Sigmoid colon (tissue), 7 donors: ENCODE data around the gene JAKMIP1. TPM values are rescaled to one million over a fixed set of nuclear protein-coding genes. Genes with fewer than 3 reads are reported as not detected.

Source experiments
- DNase-seq: peaks from one replicate; pipeline ENCODE4 v3.0.0-alpha.2; 2019
- H3K27ac ChIP-seq, 4 donors: fragments of 200-600 bp; sonication (generic); one replicate each; pipeline ENCODE4 v1.5.1; 2016 to 2019; ENCODE audit warnings: mild to moderate bottlenecking in 1 of 4
- H3K27me3 ChIP-seq, 3 donors: fragments of 200-600 bp; sonication (generic); one replicate each; pipeline ENCODE4 v1.5.1; 2019; ENCODE audit warnings: mild to moderate bottlenecking in 1 of 3
- H3K36me3 ChIP-seq, 4 donors: fragments of 200-600 bp; sonication (generic); one replicate each; pipeline ENCODE4 v1.5.1; 2016 to 2019
- H3K4me1 ChIP-seq, 4 donors: fragments of 200-600 bp; sonication (generic); one replicate each; pipeline ENCODE4 v1.5.1; 2017 to 2019
- H3K4me3 ChIP-seq, 4 donors: fragments of 200-600 bp; sonication (generic); one replicate each; pipeline ENCODE4 v1.5.1; 2017 to 2019; ENCODE audit warnings: mild to moderate bottlenecking in 2 of 4, moderate library complexity in 1 of 4
- H3K9me3 ChIP-seq, 4 donors: fragments of 200-600 bp in 3 of 4; sonication (generic) in 3 of 4; one replicate each; pipeline versions ENCODE4 v1.5.1 to v1.6.1; 2013 to 2019
- EP300 ChIP-seq, 4 donors: sonication (generic); formaldehyde crosslinking; IDR thresholded peaks; one replicate each; pipeline ENCODE4 v1.6.1; 2017; ENCODE audit warnings: antibody characterized with exemption in 4 of 4
- POLR2A ChIP-seq, 2 donors: fragments of 450-650 bp; IDR thresholded peaks; one replicate each; pipeline ENCODE4 v1.6.1; 2016; ENCODE audit warnings: antibody characterized with exemption in 2 of 2, mild to moderate bottlenecking in 2 of 2, moderate library complexity in 2 of 2
- POLR2AphosphoS5 ChIP-seq, 4 donors: sonication (generic); formaldehyde crosslinking; IDR thresholded peaks; one replicate each; pipeline ENCODE4 v1.6.1; 2017; ENCODE audit warnings: antibody characterized with exemption in 4 of 4
- WGBS, 2 donors: extraction: QIAGEN DNeasy Blood & Tissue Kit; methylation state at CpG; one replicate each; pipeline ENCODE4 v1.1.7; 2013; 5-methylcytosine and 5-hydroxymethylcytosine counted together
- intact Hi-C: fragments of 100-400 bp; cut with DNase I; formaldehyde crosslinking; loops from one replicate; pipeline ENCODE4 v1.15.1; 2023
- polyA plus RNA-seq, 3 donors: library from polyadenylated mRNA; stranded (reverse); fragments of 200-250 nt; gene quantifications; one replicate each; pipeline ENCODE4 v1.2.3, GENCODE V29; 2013
- total RNA-seq, 4 donors: library from RNA; depleted of rRNA; stranded (reverse); fragments of >200 nt; gene quantifications; one replicate each; pipeline ENCODE4 v1.1.0, GENCODE V29; 2016
- TF ChIP-seq, protein P1 (sequence below), 4 experiments: fragments of 450-650 bp in 3 of 4; fragments of 200-600 bp in 1 of 4; IDR thresholded peaks; one replicate each; pipeline ENCODE4 v1.5.1; 2016 to 2019; ENCODE audit warnings: antibody characterized with exemption in 4 of 4, mild to moderate bottlenecking in 3 of 4, moderate library complexity in 2 of 4
- donor health status: healthy with polysubstance abuse.
- donor health status: Bipolar disorder and iron deficiency.
- donor health status: healthy.

Gene JAKMIP1
- total and polyA plus RNA-seq, 7 donors = 0.49 to 3.9 (median 1.8) TPM; not detected in 2

DNA sequence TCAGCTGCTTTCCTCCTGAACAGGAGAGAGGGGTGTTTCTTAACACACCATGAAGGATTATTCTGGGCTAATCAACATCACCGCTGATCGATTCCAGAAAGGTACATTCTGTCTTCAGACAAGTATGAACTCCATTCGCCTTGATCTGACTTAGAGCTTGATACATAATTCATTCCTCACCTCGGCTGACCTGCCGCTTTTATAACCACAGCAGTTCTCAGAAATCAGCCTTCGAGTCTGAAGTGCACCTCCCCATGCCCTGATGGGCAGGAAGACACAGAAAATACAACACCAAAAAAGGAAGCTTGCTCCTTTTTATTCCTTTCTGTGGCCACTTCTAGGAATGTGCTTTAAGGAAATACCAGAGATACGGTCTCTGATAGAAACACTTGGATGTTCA lies 85.7 kb downstream of the JAKMIP1 start:
- no peak overlapping the region for H3K27ac ChIP-seq
- H3K27me3 ChIP-seq = peaks cover 0 to 31% (median 0%) of the 10 kb centered on the region in 3 donors
- H3K9me3 ChIP-seq = no peaks in the 10 kb centered on the region
- TF ChIP-seq POLR2A (IDR thresholded peaks at IDR 0.05) (no peak), POLR2AphosphoS5 (IDR thresholded peaks at IDR 0.05) (no peak), EP300 (IDR thresholded peaks at IDR 0.05) (no peak)
- TF ChIP-seq, protein P1, sequence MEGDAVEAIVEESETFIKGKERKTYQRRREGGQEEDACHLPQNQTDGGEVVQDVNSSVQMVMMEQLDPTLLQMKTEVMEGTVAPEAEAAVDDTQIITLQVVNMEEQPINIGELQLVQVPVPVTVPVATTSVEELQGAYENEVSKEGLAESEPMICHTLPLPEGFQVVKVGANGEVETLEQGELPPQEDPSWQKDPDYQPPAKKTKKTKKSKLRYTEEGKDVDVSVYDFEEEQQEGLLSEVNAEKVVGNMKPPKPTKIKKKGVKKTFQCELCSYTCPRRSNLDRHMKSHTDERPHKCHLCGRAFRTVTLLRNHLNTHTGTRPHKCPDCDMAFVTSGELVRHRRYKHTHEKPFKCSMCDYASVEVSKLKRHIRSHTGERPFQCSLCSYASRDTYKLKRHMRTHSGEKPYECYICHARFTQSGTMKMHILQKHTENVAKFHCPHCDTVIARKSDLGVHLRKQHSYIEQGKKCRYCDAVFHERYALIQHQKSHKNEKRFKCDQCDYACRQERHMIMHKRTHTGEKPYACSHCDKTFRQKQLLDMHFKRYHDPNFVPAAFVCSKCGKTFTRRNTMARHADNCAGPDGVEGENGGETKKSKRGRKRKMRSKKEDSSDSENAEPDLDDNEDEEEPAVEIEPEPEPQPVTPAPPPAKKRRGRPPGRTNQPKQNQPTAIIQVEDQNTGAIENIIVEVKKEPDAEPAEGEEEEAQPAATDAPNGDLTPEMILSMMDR (IDR thresholded peaks at IDR 0.05) = no peak
- no peak overlapping the region for H3K4me3 ChIP-seq
- intact Hi-C loops = no loop called here
- no peak for DNase-seq
- WGBS, 2 donors = 54 to 73% methylated on average over 7 of the region's 7 CpGs
- no peaks in the 10 kb centered on the region for H3K4me1 ChIP-seq
- H3K36me3 ChIP-seq = no peaks in the 10 kb centered on the region

DNA sequence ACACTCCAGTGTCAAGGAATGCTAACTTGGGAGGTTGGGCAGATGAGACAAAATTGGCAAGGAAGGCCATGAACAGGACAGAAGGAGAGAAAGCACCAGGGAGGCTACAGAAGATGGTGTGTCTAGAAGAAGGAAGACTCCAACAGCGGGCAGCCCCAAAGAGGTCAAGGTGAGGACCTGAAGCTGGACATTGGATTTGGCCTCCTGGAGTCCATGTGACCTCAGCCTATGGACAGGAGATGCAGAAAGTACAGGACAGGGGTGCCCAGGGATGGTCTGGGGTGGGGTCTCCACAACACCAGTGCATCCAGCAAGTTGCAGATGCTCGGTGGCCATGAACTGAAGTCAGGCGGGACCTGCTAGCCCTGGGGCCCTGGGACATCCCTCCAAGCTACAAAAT lies 86.2 kb downstream of the JAKMIP1 start:
- Histone ChIP-seq H3K4me1 (no peaks in the 10 kb centered on the region), H3K36me3 (no peaks in the 10 kb centered on the region), H3K27ac (no peak overlapping the region), H3K27me3 (peaks cover 0 to 31% (median 0%) of the 10 kb centered on the region in 3 donors), H3K9me3 (no peaks in the 10 kb centered on the region), H3K4me3 (no peak overlapping the region)
- TF ChIP-seq, protein P1 (IDR thresholded peaks at IDR 0.05) = no peak
- TF ChIP-seq POLR2A (IDR thresholded peaks at IDR 0.05) = no peak
- no peak for TF ChIP-seq POLR2AphosphoS5 (IDR thresholded peaks at IDR 0.05)
- intact Hi-C loops = no loop called here
- no peak for DNase-seq
- WGBS, 2 donors = 90 to 92% methylated on average over 3 of the region's 3 CpGs

DNA sequence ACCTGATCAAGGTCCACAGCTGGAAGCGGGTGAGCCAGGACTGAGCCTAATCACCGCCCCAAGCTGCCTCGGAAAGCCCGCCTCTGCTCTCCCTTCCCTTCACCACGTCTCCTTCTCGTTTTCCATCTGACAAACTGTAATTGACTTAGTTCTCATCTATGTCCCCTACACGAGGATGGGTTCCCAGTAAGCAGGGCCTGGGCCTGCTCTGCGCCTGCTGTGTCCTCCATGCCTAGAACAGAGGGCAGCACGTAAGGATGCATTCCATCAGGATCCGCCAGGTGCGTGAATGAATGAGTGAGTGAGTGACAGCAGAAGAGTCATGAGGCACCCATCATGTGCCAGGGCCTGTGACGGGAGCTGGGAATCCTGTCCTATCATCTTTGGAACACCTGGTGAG lies 86.7 kb downstream of the JAKMIP1 start:
- intact Hi-C loops = no loop called here
- H3K27me3 ChIP-seq = peaks cover 0 to 31% (median 0%) of the 10 kb centered on the region in 3 donors
- H3K27ac ChIP-seq = no peak overlapping the region
- no peaks in the 10 kb centered on the region for H3K9me3 ChIP-seq
- H3K4me1 ChIP-seq = no peaks in the 10 kb centered on the region
- no peak for DNase-seq
- no peaks in the 10 kb centered on the region for H3K36me3 ChIP-seq
- no peak overlapping the region for H3K4me3 ChIP-seq
- TF ChIP-seq, protein P1 (IDR thresholded peaks at IDR 0.05) = no peak
- 77 to 85% methylated on average over 12 of the region's 12 CpGs for WGBS, 2 donors

DNA sequence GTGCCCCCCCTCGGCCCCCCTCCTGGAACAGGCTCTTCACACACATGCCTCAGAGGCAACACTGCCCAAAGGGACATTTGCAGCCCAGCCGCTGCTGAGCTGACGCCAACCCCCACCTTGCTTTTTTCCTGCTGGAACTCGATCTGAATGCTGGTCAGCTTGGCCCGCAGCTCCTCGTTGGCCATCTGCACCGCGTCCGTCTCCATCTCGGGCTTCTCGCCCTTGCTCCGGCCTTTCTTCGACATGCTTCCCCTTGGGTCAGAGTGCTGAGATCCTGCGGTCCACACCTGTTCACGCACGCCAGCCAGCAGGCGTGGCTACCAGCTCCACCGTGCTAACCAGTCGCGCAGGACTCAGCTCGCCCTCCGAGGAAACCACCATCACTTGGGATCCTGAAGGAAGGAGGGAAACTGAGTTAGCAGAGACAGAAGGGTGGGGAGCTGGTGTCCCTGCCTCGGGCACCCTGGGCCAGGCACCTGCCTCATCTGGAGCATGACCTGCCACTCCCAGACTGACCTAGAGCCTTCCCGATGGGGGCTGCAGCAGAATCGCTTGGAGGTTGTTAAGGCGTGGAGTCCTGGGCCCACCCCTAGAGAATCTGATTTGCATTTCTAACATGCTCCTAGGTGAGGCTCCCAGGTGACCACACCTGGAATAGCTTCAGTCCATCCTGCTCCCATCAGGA lies 87.6 kb downstream of the JAKMIP1 start:
- Histone ChIP-seq H3K27ac (no peak overlapping the region), H3K36me3 (no peaks in the 10 kb centered on the region), H3K4me1 (no peaks in the 10 kb centered on the region), H3K27me3 (peaks cover 0 to 38% (median 0%) of the 10 kb centered on the region in 3 donors), H3K4me3 (no peak overlapping the region), H3K9me3 (no peaks in the 10 kb centered on the region)
- 79 to 81% methylated on average over 26 of the region's 26 CpGs for WGBS, 2 donors
- TF ChIP-seq POLR2AphosphoS5 (IDR thresholded peaks at IDR 0.05) (no peak), EP300 (IDR thresholded peaks at IDR 0.05) (no peak), POLR2A (IDR thresholded peaks at IDR 0.05) (no peak)
- TF ChIP-seq, protein P1 (IDR thresholded peaks at IDR 0.05) = no peak
- intact Hi-C loops = no loop called here
- DNase-seq = no peak
